Myocyte (in vitro differentiated cells): Measurements from ENCODE around the gene POGLUT3. TPM values are rescaled to one million over a fixed set of nuclear protein-coding genes. Genes with fewer than 3 reads are reported as not detected.

ENCODE experiments used
- total RNA-seq: library from RNA; depleted of rRNA; stranded (reverse); fragments of >200 nt; gene quantifications from 2 replicates; pipeline ENCODE4 v1.2.3, GENCODE V29; 2014

Gene POGLUT3
- total RNA-seq, 1 donor from 2014 or later: 22.3 TPM

Other genes with a start within 250 kb of the POGLUT3 start
- gene C11orf65, start 30.9 kb downstream of the POGLUT3 start, total RNA-seq: 0.47 and 0.86 TPM in 2 replicates
- 1.3 and 1.5 TPM in 2 replicates for gene EXPH5, start 95.4 kb upstream of the POGLUT3 start, total RNA-seq
- gene DDX10, start 166.7 kb upstream of the POGLUT3 start, total RNA-seq: 22.9 and 23.4 TPM in 2 replicates